Prostate gland (tissue), 2 donors: ENCODE measurements around the gene EGF. TPM values are rescaled to one million over a fixed set of nuclear protein-coding genes. Genes with fewer than 3 reads are reported as not detected.
A peak's percentile ranks its signal among the peaks of the same experiment; 100 is the strongest.

Experiments used
- DNase-seq: peaks from one replicate; pipeline ENCODE4 v3.0.0-alpha.2; 2019; ENCODE audit warnings: low spot score
- H3K27ac ChIP-seq, 2 donors: fragments of 200-600 bp; sonication (generic); 2 replicates each; pipeline ENCODE4 v1.5.1; 2017 to 2019
- H3K27me3 ChIP-seq: fragments of 200-600 bp; sonication (generic); replicated peaks from 2 replicates; pipeline ENCODE4 v1.5.1; 2019; ENCODE audit not compliant: insufficient read depth
- H3K36me3 ChIP-seq, 2 donors: fragments of 200-600 bp; sonication (generic); 1 replicate in 1 of 2; 2 replicates in 1 of 2; pipeline versions ENCODE4 v1.5.1 to v1.8.1; 2017 to 2019
- H3K4me1 ChIP-seq: fragments of 200-600 bp; sonication (generic); replicated peaks from 2 replicates; pipeline ENCODE4 v1.5.1; 2019
- H3K4me3 ChIP-seq, 2 donors: fragments of 200-600 bp; sonication (generic); 2 replicates each; pipeline ENCODE4 v1.5.1; 2017 to 2019
- H3K9me3 ChIP-seq: fragments of 200-600 bp; sonication (generic); 2 replicates; pipeline ENCODE4 v1.5.1; 2017
- POLR2A ChIP-seq: fragments of 450-650 bp; IDR thresholded peaks from one replicate; pipeline ENCODE4 v1.6.1; 2016; ENCODE audit warnings: antibody characterized with exemption, mild to moderate bottlenecking
- POLR2AphosphoS5 ChIP-seq: sonication (generic); formaldehyde crosslinking; IDR thresholded peaks from one replicate; pipeline ENCODE4 v1.6.1; 2017; ENCODE audit warnings: antibody characterized with exemption
- WGBS: methylation state at CpG from one replicate; pipeline ENCODE4 v1.1.5; 2018; 5-methylcytosine and 5-hydroxymethylcytosine counted together
- intact Hi-C: fragments of 100-400 bp; cut with DNase I; formaldehyde crosslinking; loops from one replicate; pipeline ENCODE4 v1.14.2; 2022
- total RNA-seq, 2 donors: library from RNA; depleted of rRNA; stranded (reverse); fragments of >200 nt; gene quantifications; one replicate each; pipeline ENCODE4 v1.1.0, GENCODE V29; 2016
- TF ChIP-seq, protein P1 (sequence below), 4 experiments: fragments of 200-600 bp in 2 of 4; fragments of 450-650 bp in 2 of 4; sonication (generic) in 2 of 4; IDR thresholded peaks; 1 replicate in 3 of 4; 2 replicates in 1 of 4; pipeline ENCODE4 v1.5.1; 2016 to 2019; ENCODE audit warnings: antibody characterized with exemption in 4 of 4, mild to moderate bottlenecking in 2 of 4, moderate library complexity in 2 of 4

EGF gene
- total RNA-seq, 2 donors from 2014 or later, result 1.9 to 8.5 TPM

DNA sequence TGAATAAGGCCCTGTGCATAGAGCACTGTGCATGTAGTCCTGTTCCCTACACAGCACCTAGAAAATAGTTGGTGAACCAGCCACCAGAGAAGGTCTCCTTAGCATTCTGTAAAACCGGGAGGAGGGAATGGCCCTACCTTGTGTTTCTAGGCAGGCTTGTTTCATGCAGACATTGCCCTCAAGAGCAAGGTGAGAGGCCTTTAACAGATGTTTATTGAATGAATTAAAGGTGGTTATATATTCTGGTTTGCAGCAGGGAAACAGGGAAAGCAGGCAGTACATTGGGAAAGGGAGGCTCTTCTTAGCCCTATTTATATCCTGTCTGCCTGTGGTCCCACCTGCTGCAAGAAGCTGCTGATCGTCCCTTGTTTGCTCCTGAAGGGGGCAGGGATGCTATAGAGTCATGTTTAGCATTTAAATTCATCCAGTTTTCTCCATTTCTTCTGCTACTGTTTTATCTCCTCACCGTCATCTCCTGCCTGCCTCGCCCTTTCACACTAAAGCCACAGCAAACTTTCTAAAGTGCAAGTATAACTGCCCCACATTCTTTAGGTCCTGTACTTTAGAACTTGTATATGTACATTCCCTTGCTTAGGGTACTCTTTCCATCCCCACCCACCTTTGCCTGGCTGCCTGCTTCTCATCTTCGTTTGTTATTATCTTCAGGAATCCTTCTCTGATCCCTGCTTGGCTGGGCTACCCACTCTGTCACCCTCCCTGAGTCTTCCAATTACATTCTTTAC, 60.3 kb downstream of the EGF start:
- no peaks in the 10 kb centered on the region for H3K4me1 ChIP-seq
- no peaks in the 10 kb centered on the region for H3K27me3 ChIP-seq
- no peaks in the 10 kb centered on the region for H3K36me3 ChIP-seq
- intact Hi-C loops, result loop anchor here (10.0 kb wide), 1 partner anchor 278 kb away; no protein-coding TSS in a partner anchor
- 54% methylated on average over 5 of the region's 5 CpGs for WGBS
- no peak for DNase-seq
- H3K4me3 ChIP-seq, result no peak overlapping the region
- TF ChIP-seq POLR2AphosphoS5, result no peak
- no peak overlapping the region for H3K27ac ChIP-seq
- H3K9me3 ChIP-seq, result no peaks in the 10 kb centered on the region

DNA sequence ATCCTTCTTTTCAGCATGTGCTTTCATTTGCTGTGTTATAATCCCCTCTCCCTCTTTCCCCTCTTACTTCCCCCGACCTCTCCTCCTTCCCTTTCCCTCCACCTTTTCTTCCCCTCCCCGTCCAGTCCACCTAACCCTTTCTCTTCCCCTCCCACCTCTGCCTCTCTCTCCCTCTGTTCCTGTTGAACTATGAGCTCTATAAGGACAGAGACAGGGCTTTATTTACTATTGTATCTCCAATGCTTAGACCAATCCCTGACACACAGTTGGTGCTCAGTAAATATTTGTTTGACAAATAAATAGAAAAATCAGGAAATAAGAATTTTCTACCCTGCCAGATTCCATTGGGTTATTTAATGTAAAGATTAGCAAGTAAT, 60.8 kb downstream of the EGF start:
- H3K27me3 ChIP-seq, result no peaks in the 10 kb centered on the region
- no peaks in the 10 kb centered on the region for H3K4me1 ChIP-seq
- H3K9me3 ChIP-seq, result no peaks in the 10 kb centered on the region
- WGBS, result 49% methylated on average over 2 of the region's 2 CpGs
- no peak for TF ChIP-seq POLR2AphosphoS5
- TF ChIP-seq, protein P1, sequence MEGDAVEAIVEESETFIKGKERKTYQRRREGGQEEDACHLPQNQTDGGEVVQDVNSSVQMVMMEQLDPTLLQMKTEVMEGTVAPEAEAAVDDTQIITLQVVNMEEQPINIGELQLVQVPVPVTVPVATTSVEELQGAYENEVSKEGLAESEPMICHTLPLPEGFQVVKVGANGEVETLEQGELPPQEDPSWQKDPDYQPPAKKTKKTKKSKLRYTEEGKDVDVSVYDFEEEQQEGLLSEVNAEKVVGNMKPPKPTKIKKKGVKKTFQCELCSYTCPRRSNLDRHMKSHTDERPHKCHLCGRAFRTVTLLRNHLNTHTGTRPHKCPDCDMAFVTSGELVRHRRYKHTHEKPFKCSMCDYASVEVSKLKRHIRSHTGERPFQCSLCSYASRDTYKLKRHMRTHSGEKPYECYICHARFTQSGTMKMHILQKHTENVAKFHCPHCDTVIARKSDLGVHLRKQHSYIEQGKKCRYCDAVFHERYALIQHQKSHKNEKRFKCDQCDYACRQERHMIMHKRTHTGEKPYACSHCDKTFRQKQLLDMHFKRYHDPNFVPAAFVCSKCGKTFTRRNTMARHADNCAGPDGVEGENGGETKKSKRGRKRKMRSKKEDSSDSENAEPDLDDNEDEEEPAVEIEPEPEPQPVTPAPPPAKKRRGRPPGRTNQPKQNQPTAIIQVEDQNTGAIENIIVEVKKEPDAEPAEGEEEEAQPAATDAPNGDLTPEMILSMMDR (IDR thresholded peaks at IDR 0.05), result no peak
- TF ChIP-seq POLR2A, result no peak
- intact Hi-C loops, result loop anchor here (10.0 kb wide), 1 partner anchor 279 kb away; no protein-coding TSS in a partner anchor
- H3K36me3 ChIP-seq, result no peaks in the 10 kb centered on the region
- H3K27ac ChIP-seq, result no peak overlapping the region
- H3K4me3 ChIP-seq, result no peak overlapping the region
- DNase-seq, result no peak

DNA sequence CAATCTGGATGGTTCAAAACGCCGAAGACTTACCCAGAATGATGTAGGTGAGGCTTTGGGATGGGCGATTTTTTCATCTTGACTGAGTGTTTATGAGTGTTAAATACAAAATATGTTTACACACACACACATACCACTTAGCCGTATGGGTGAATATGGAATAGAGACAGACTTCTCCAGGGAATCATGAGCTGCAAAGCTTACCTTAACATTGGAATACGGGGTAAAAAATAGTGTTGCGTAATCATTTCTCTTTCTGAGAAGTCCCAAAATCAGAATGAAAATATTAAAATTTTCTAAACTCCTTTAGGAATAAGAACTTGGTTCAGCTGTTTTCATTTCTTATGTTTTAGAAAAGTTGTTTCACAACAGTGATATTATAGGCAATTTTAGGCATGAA, 63.5 kb downstream of the EGF start:
- intact Hi-C loops, result loop anchor here (5.0 to 10.0 kb wide), 2 partner anchors 281 to 554 kb away; no protein-coding TSS in a partner anchor

DNA sequence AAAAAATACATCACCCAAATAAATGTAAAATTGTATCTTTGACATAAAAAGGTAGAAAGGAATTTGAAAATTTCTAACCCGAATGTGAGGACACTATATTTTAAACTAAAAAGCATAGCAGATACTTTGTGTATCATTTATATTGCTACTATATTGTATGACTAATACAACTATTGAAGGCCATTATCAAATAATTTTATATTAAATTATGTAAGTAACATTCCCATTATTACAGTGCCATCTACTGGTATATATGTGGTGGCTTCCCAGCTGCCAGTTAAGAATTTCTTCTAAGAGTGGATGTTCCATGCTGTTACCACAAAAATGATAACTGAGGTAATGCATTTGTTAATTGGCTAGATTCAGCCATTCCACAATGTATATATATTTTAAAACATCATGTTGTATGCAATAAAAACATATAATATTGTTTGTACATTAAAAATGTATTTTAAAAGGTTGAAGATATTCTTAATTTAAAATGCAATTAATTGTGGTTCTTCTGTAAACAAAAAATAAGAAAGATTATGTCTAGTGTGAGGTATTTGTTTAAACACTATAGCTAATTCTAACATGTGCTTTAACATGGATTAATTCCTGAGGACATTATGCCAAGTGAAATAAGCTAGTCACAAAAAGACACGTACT, 65.3 kb downstream of the EGF start:
- Histone ChIP-seq H3K9me3 (no peaks in the 10 kb centered on the region), H3K27me3 (no peaks in the 10 kb centered on the region), H3K4me3 (no peak overlapping the region), H3K4me1 (no peaks in the 10 kb centered on the region), H3K36me3 (no peaks in the 10 kb centered on the region), H3K27ac (no peak overlapping the region)
- no peak for DNase-seq
- intact Hi-C loops, result loop anchor here (5.0 to 10.0 kb wide), 2 partner anchors 283 to 556 kb away; no protein-coding TSS in a partner anchor
- WGBS, result 68% methylated on average over 2 of the region's 2 CpGs
- no peak for TF ChIP-seq POLR2AphosphoS5
- TF ChIP-seq, protein P1 (IDR thresholded peaks at IDR 0.05), result peak; percentile 22 to 69 (median 54)

More for the DNA sequence above, 63.5 kb downstream of the EGF start:
- Histone ChIP-seq H3K27ac (no peak overlapping the region), H3K27me3 (no peaks in the 10 kb centered on the region), H3K36me3 (no peaks in the 10 kb centered on the region), H3K9me3 (no peaks in the 10 kb centered on the region), H3K4me3 (no peak overlapping the region), H3K4me1 (no peaks in the 10 kb centered on the region)
- no peak for TF ChIP-seq POLR2A
- TF ChIP-seq, protein P1 (IDR thresholded peaks at IDR 0.05), result no peak
- no peak for TF ChIP-seq POLR2AphosphoS5
- DNase-seq, result no peak
- WGBS, result 85% methylated on average over 6 of the region's 6 CpGs

DNA sequence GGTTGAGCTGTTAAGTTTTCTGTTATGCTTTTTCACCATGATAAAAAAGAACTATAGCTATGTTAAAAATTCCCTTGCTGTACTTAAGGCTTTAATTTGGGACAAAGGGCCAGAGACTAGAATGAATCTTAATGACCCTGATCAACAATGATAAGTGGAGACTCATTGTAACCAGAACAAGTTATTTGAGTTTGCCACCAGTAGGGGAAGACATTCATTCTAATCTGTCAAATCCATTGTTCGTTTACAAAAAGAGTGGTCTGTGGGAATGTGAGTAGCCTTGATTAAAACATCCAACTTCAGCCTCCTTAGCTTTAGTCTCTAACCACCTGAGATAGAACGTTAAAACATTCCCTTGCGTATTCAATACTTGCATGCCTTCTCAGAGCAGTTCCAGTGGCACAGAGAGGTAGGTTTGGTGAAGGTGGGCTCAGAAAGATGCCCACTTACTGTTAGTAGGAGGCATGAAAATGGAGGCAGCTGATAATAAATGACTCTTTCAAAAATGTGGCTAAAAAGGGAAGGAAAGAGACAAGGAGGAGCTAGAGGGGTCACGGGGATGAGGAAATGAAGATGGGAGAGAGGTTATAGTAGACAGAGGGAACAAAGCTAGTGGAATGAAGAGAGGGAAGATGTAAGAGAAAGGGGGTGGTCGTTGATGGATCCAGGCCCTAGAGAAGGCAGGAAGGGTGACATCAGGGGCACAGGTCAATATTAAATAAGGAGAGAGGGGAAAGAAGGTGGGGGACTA, 66.2 kb downstream of the EGF start:
- H3K27me3 ChIP-seq, result no peaks in the 10 kb centered on the region
- DNase-seq, result no peak
- no peaks in the 10 kb centered on the region for H3K9me3 ChIP-seq
- H3K4me1 ChIP-seq, result no peaks in the 10 kb centered on the region
- 67% methylated on average over 5 of the region's 5 CpGs for WGBS
- H3K4me3 ChIP-seq, result no peak overlapping the region
- no peaks in the 10 kb centered on the region for H3K36me3 ChIP-seq
- intact Hi-C loops, result loop anchor here (5.0 to 10.0 kb wide), 2 partner anchors 284 to 557 kb away; no protein-coding TSS in a partner anchor
- no peak overlapping the region for H3K27ac ChIP-seq
- TF ChIP-seq POLR2AphosphoS5, result no peak
- TF ChIP-seq, protein P1 (IDR thresholded peaks at IDR 0.05), result no peak
- no peak for TF ChIP-seq POLR2A
